ENCODE measurements around the gene PTPRQ.
"Not testable (repeated sequence)": the region's sequence is repeated elsewhere in the genome, so short reads cannot be mapped to it uniquely, and the experiment has no call there.

Gene PTPRQ

GRCh38 chr12:80472236-80472635 is 28.2 kb downstream of the PTPRQ start:
- H3K4me3 ChIP-seq (ENCODE audit: low read length), result no peak overlapping the region
- DNase-seq (ENCODE audit: low read depth), result no peak
- no peak for TF ChIP-seq CTCF (conservative IDR thresholded peaks at IDR 0.05; ENCODE audit: low read depth, low read length)

- no peak overlapping the region for H3K4me3 ChIP-seq (ENCODE audit: low read length)
- TF ChIP-seq CTCF (conservative IDR thresholded peaks at IDR 0.05; ENCODE audit: low read depth, low read length), result peak; percentile 59
- DNase-seq (ENCODE audit: low read depth), result peak; percentile 49
Observed at GRCh38 chr12:80472911-80473500, 29.0 kb downstream of the PTPRQ start.

- H3K4me3 ChIP-seq (ENCODE audit: low read length); DNase-seq (ENCODE audit: low read depth): not testable (repeated sequence)
Observed at GRCh38 chr12:80477521-80478145, 33.6 kb downstream of the PTPRQ start.

GRCh38 chr12:80484746-80485145 is 40.7 kb downstream of the PTPRQ start:
- no peak overlapping the region for H3K4me3 ChIP-seq (ENCODE audit: low read length)
- no peak for DNase-seq (ENCODE audit: low read depth)
- no peak for TF ChIP-seq CTCF (conservative IDR thresholded peaks at IDR 0.05; ENCODE audit: low read depth, low read length)

- H3K4me3 ChIP-seq (ENCODE audit: low read length), result no peak overlapping the region
- DNase-seq (ENCODE audit: low read depth), result no peak
- no peak for TF ChIP-seq CTCF (conservative IDR thresholded peaks at IDR 0.05; ENCODE audit: low read depth, low read length)
Observed at GRCh38 chr12:80485222-80485987, 41.4 kb downstream of the PTPRQ start.

- DNase-seq (ENCODE audit: low read depth), result peak; percentile 4
- H3K4me3 ChIP-seq (ENCODE audit: low read length), result no peak overlapping the region
- TF ChIP-seq CTCF (conservative IDR thresholded peaks at IDR 0.05; ENCODE audit: low read depth, low read length), result no peak
Observed at GRCh38 chr12:80490329-80490728, 46.3 kb downstream of the PTPRQ start.

- no peak for DNase-seq (ENCODE audit: low read depth)
- TF ChIP-seq CTCF (conservative IDR thresholded peaks at IDR 0.05; ENCODE audit: low read depth, low read length), result no peak
Observed at GRCh38 chr12:80491166-80491565, 47.1 kb downstream of the PTPRQ start.

More at GRCh38 chr12:80491166-80491565, 47.1 kb downstream of the PTPRQ start:
- no peak overlapping the region for H3K4me3 ChIP-seq (ENCODE audit: low read length)

All from retinal pigment epithelial cell (primary cell).